DMS114 treated with DMSO at 0.1 percent for 48 hours (cell line): ENCODE results near the gene ST8SIA2.
"Not testable (repeated sequence)": the region's sequence is repeated elsewhere in the genome, so short reads cannot be mapped to it uniquely, and the experiment has no call there.

ENCODE experiments used
- DNase-seq: peaks from one replicate; lab custom pipeline; 2025; ENCODE audit not compliant: unreplicated experiment; lab: John Stamatoyannopoulos, UW

The ST8SIA2 gene

GRCh38 chr15:92435145-92435544 is 41.5 kb downstream of the ST8SIA2 start:
- no peak for DNase-seq

GRCh38 chr15:92438471-92438870 is 44.8 kb downstream of the ST8SIA2 start:
- no peak for DNase-seq

DNA sequence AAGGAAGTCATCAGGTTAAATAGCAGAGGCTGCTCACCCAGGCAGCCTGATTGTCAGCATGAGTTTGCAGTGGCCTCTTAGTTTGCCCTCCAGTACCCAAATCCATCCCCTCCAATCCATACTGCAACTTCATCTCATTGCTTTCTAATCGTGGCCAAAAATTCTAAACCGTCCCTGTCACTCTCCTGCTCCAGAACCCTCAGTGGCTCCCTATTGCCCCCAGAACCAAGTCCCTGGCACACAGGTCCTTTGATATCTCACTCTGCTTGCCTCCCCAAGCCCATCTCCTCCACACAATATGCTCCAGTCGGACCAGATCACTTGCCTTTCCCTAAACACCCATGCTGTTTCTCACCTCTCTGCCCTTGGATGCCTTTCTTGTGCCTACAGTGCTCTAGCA is 49.7 kb downstream of the ST8SIA2 start:
- no peak for DNase-seq

DNA sequence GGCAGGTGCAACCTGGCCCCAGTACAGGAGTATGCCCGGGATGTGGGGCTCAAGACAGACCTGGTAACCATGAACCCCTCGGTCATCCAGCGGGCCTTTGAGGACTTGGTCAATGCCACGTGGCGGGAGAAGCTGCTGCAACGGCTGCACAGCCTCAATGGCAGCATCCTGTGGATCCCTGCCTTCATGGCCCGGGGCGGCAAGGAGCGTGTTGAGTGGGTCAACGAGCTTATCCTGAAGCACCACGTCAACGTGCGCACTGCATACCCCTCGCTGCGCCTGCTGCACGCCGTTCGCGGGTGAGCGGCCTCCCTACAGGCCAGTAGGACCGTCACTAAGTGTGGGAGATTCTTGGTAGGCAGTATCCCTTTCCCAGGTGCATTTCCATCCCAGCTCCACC is 51.0 kb downstream of the ST8SIA2 start:
- DNase-seq, result no peak

DNA sequence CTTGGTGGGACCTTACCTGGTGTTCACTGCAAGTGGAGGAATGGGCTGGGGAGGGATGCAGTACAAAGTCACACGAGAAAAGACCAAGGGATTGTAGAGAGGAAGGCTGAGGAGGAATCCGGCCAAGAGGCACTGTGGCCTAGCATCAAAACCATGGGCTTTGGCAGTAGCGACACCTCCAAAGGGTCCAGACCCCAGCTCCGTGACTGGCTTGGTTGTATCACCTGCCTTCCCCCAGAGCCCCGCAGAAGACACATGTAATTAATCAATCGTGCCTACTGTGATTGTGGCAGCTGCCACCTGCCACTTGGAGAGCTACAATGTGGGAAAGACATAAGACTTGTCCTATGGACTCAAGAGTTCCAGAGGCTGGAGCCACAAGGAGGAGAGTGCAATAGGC is 54.7 kb downstream of the ST8SIA2 start:
- DNase-seq, result no peak

GRCh38 chr15:92449476-92449875 is 55.8 kb downstream of the ST8SIA2 start:
- no peak for DNase-seq

GRCh38 chr15:92451225-92451825 is 57.6 kb downstream of the ST8SIA2 start:
- DNase-seq, result no peak

DNA sequence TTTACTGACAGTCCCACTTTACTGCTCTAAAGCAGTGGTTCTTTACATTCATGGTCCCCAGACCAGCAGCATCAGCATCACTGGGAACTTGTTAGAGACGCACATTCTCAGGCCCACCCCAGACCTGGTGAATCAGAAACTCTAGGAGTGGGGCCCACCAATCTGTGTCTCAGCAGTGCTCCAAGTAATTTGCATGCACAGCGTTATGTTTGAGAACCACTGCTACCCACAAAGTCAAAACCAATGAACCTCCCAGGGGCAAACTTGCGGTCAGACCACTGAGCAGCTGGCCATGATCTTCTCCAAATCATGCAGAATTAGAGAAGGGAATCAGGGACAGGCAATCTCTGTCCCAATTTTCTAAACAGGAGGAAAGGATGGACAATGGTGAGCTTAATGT is 58.5 kb downstream of the ST8SIA2 start:
- no peak for DNase-seq

- DNase-seq, result no peak
Observed at GRCh38 chr15:92453607-92454006, 59.9 kb downstream of the ST8SIA2 start.

DNA sequence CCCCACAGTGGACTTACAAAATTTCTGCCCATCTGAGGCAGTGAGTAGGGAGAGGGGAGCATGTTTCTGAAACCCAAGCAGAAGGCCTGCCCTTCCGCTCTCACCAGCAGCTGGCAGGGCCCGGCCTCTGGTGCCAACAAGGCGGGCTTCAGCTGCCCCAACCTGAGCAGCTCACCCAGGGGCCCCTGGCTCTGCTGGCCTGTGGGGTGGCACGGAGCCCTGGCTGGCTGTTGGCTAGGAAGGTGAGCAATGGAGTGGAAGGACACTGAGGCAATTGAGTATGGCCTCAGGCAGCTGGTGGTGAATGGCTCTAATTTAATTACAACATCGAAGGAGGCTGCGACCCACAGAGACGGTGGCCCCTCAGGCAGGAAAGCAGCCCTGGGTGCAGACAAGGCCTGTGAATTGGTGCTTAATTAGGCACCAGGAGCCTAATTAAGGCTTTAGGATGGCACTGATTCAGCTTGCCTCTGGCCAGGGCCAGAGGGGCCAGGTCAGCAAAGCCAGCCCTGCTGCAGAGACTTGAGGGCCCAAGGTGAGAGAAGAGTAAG is 60.9 kb downstream of the ST8SIA2 start:
- no peak for DNase-seq

DNA sequence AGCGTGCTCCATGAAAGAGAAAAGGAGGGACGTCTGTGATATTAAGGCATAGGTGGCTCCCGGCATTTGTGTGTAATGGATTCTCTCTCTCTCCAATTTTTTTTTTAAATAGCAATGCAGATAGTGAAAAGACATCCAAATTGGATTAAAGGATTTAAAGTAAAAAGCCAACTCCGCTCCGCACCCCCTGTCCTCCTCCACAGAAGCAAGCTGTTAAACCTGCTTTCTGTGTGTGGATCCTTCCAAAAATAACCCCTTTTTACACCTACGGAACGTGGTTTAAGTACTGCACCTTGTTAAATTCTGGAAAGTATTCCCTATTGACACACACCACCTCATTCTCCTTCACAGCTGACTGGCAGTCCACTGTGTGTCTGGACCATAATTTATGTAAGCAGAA is 61.6 kb downstream of the ST8SIA2 start:
- DNase-seq, result no peak

DNA sequence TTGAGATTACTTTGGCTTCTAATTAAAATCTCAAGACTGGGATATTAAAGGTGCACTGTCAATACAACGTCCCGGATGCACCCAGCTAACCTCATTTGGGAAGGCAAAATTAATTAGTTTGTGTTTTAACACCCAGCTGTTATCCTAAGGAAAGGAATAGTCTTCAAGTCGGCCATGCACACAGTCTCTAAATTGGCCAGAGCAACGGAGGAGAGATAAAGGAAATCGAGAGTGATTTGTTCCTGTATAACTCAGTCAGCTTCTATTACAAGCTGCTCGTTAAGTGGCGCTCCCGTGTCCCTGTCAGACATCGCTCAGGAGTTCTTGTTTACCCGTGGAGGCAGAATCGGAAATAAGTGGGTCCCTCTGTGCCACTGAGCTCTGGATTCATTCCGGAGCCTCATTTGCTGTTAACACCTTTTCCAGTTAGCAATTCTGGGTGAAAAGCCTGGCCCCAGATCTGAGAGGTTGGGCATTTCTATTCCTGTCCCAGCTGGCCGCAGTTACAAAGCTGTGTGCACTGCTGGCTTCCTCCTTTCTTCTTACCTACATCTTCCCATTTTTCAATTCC is 63.9 kb downstream of the ST8SIA2 start:
- no peak for DNase-seq

- no peak for DNase-seq
Observed at GRCh38 chr15:92460023-92460422, 66.3 kb downstream of the ST8SIA2 start.

- DNase-seq, result no peak
Observed at GRCh38 chr15:92462424-92463125, 68.9 kb downstream of the ST8SIA2 start.

GRCh38 chr15:92463352-92463751 is 69.7 kb downstream of the ST8SIA2 start:
- no peak for DNase-seq

GRCh38 chr15:92463826-92464225 is 70.1 kb downstream of the ST8SIA2 start:
- DNase-seq, result no peak

- DNase-seq, result no peak
Observed at GRCh38 chr15:92466834-92467233, 73.2 kb downstream of the ST8SIA2 start.

GRCh38 chr15:92467245-92467644 is 73.6 kb downstream of the ST8SIA2 start:
- DNase-seq, result no peak

DNA sequence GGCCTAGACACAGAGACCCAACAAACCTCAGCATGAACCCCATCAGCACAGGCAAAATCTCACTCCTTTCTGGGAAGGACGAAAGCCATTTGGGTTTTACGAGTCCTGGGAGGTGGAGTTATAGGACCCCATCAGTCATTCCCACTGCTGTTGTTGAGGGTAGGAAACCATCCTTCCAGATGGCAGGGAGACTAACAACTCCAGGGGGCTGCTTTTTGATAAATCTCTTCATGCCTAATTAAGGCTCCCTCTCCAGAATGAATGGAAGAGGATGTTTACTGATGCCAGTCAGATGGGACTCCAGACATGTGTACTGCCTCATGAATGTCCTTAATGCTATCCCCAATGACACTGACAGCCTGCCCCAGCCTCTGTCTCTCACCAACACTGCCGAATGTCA is 75.3 kb downstream of the ST8SIA2 start:
- no peak for DNase-seq

GRCh38 chr15:92471288-92471687 is 77.6 kb downstream of the ST8SIA2 start:
- DNase-seq, result no peak

DNA sequence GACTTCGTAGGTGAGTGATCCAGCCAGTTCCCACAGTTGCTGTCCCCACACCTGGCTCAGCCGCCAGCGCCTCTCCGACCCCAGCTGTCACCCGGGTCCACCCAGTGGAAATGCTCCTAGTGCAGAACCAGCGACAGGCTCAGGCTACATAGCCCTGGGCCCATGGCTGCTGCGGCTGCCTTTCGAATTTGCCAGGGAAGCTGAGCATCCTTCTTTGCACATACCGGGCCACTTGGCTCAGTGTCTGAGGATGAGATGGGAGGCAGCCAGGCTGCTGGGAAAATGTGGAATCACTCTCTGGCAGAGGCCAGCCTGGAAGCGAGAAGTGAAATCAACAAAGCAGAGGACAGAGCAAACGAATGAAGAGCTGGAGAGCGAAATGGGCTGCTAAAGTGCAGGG is 80.1 kb downstream of the ST8SIA2 start:
- no peak for DNase-seq

DNA sequence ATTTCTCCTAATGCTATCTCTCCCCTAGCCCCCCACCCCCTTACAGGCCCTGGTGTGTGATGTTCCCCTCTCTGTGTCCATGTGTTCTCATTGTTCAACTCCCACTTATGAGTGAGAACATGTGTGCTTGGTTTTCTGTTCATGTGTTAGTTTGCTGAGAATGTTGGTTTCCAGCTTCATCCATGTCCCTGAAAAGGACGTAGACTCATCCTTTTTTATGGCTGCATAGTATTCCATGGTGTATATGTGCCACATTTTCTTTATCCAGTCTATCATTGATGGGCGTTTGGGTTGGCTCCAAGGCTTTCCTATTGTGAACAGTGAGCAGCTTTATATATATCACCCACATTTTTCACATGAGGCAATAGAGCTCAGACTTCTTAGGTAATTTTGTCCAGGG is 86.0 kb downstream of the ST8SIA2 start:
- DNase-seq, result not testable (repeated sequence)
